ENCODE results near the gene SLC29A3. TPM values are rescaled to one million over a fixed set of nuclear protein-coding genes. Genes with fewer than 3 reads are reported as not detected.
"Not testable (repeated sequence)": the region's sequence is repeated elsewhere in the genome, so short reads cannot be mapped to it uniquely, and the experiment has no call there.

The SLC29A3 gene
- total RNA-seq, 1 experiment from 2014 or later = 35.7 TPM

DNA sequence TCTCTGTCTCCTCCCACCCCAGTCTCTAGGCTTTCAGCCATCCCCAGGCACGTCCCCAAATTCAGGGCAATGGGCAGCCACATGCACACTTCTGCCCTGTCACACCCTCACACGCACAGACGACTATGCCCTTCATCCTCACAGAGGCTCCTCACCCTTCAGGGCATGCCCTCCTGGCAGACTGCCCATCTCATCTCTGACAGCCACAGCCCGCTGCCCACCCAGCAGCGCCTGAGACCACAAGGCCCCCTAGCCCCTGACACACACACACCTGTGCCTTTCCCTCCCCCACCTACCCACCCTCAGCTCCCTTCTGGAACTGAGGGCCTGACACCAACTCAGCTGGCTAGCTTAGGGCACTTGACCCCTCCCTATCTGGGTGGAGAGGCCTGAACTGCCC is 23.0 kb upstream of the SLC29A3 start:
- no peak for DNase-seq
- H3K4me1 ChIP-seq (replicated peaks; ENCODE audit: insufficient read depth) = no peaks in the 10 kb centered on the region
- H2AFZ ChIP-seq = no peak overlapping the region
- ChIA-PET POLR2A (ENCODE audit: unreplicated experiment) (no interaction called here), CTCF (no interaction called here)
- no peaks in the 10 kb centered on the region for H3K9me3 ChIP-seq (ENCODE audit: insufficient read depth, low read depth)
- H4K20me1 ChIP-seq (ENCODE audit: insufficient read depth) = no peaks in the 10 kb centered on the region
- H3K4me3 ChIP-seq = no peak overlapping the region
- H3F3A ChIP-seq (ENCODE audit: insufficient read depth, low read depth) = 0 out of 2 replicates have a peak, but pooled peaks cover 6% of the 10 kb centered on the region
- TF ChIP-seq, protein P1, sequence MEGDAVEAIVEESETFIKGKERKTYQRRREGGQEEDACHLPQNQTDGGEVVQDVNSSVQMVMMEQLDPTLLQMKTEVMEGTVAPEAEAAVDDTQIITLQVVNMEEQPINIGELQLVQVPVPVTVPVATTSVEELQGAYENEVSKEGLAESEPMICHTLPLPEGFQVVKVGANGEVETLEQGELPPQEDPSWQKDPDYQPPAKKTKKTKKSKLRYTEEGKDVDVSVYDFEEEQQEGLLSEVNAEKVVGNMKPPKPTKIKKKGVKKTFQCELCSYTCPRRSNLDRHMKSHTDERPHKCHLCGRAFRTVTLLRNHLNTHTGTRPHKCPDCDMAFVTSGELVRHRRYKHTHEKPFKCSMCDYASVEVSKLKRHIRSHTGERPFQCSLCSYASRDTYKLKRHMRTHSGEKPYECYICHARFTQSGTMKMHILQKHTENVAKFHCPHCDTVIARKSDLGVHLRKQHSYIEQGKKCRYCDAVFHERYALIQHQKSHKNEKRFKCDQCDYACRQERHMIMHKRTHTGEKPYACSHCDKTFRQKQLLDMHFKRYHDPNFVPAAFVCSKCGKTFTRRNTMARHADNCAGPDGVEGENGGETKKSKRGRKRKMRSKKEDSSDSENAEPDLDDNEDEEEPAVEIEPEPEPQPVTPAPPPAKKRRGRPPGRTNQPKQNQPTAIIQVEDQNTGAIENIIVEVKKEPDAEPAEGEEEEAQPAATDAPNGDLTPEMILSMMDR (conservative IDR thresholded peaks at IDR 0.05) = no peak
- TF ChIP-seq EZH2 (IDR thresholded peaks at IDR 0.05; ENCODE audit: low read depth) = no peak
- H3K27me3 ChIP-seq (ENCODE audit: insufficient read depth, low read depth) = no peaks in the 10 kb centered on the region
- H3K27ac ChIP-seq = no peak overlapping the region
- no peaks in the 10 kb centered on the region for H3K9me2 ChIP-seq (ENCODE audit: insufficient read depth)
- no peak overlapping the region for H3K4me2 ChIP-seq
- no peaks in the 10 kb centered on the region for H3K79me2 ChIP-seq (ENCODE audit: low read depth)
- BruUV-seq (replicated peaks) = no TSS peak
- no peaks in the 10 kb centered on the region for H3K36me3 ChIP-seq (ENCODE audit: low read depth)
- intact Hi-C loops (cut with micrococcal nuclease; ENCODE audit: unreplicated experiment) = no loop called here

DNA sequence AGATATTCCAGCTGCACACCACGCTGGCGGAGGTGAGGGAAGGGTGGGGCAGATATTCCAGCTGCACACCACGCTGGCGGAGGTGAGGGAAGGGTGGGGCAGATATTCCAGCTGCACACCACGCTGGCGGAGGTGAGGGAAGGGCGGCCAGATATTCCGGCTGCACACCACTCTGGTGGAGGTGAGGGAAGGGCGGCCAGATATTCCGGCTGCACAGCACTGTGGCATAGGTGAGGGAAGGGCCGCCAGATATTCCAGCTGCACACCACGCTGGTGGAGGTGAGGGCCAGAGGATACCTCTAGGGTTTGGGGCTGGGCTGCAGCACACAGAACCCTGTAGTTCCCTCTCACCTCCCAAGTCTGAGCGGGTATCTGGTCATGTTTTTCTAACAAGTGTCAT is 22.2 kb upstream of the SLC29A3 start:
- not testable (repeated sequence) for H3K9me3 ChIP-seq (ENCODE audit: insufficient read depth, low read depth)

DNA sequence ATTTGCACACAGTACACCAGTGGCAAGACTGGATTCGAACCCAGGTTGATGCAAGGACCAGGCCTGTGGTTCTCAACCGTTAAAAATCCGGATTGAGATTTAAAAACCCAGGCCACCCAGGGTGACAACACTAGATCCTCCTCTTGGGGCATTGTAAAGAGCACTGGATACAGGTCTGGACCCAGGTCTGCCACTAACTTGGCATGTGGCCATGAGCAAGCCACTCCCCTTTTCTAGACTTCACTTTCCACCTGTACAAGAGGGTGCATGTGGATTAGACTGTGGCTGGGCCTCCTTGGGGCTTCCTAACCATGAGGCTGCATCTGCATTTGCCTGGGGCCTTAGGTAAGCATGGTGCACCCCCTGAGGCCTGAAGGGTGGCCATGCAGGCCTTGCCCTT is 21.7 kb upstream of the SLC29A3 start:
- no peaks in the 10 kb centered on the region for H3K9me3 ChIP-seq (ENCODE audit: insufficient read depth, low read depth)
- no peaks in the 10 kb centered on the region for H3K9me2 ChIP-seq (ENCODE audit: insufficient read depth)
- H3K27ac ChIP-seq = no peak overlapping the region
- H3K79me2 ChIP-seq (ENCODE audit: low read depth) = no peaks in the 10 kb centered on the region
- intact Hi-C loops (cut with micrococcal nuclease; ENCODE audit: unreplicated experiment) = no loop called here
- 0 out of 2 replicates have a peak, but pooled peaks cover 6% of the 10 kb centered on the region for H3F3A ChIP-seq (ENCODE audit: insufficient read depth, low read depth)
- no peaks in the 10 kb centered on the region for H3K36me3 ChIP-seq (ENCODE audit: low read depth)
- H3K4me1 ChIP-seq (replicated peaks; ENCODE audit: insufficient read depth) = no peaks in the 10 kb centered on the region
- no peaks in the 10 kb centered on the region for H3K27me3 ChIP-seq (ENCODE audit: insufficient read depth, low read depth)
- ChIA-PET CTCF (no interaction called here), POLR2A (ENCODE audit: unreplicated experiment) (interaction anchor here (0.7 kb wide), 1 partner anchor 476 kb away, joined by 5 read pairs; the partner anchor contains the start of gene VSIR)
- DNase-seq = no peak
- TF ChIP-seq, protein P1 (conservative IDR thresholded peaks at IDR 0.05) = no peak
- no peak for TF ChIP-seq EZH2 (IDR thresholded peaks at IDR 0.05; ENCODE audit: low read depth)
- no peaks in the 10 kb centered on the region for H4K20me1 ChIP-seq (ENCODE audit: insufficient read depth)
- BruUV-seq (replicated peaks) = no TSS peak
- no peak overlapping the region for H2AFZ ChIP-seq
- H3K4me2 ChIP-seq = no peak overlapping the region
- H3K4me3 ChIP-seq = no peak overlapping the region

More for the DNA sequence above, 22.2 kb upstream of the SLC29A3 start:
- H3F3A ChIP-seq (ENCODE audit: insufficient read depth, low read depth); H2AFZ ChIP-seq; H3K27ac ChIP-seq; H3K9me2 ChIP-seq (ENCODE audit: insufficient read depth); BruUV-seq (replicated peaks); intact Hi-C loops (cut with micrococcal nuclease; ENCODE audit: unreplicated experiment); DNase-seq; H3K36me3 ChIP-seq (ENCODE audit: low read depth); POLR2A ChIA-PET (ENCODE audit: unreplicated experiment); CTCF ChIA-PET; H3K4me3 ChIP-seq; H4K20me1 ChIP-seq (ENCODE audit: insufficient read depth); H3K79me2 ChIP-seq (ENCODE audit: low read depth); H3K27me3 ChIP-seq (ENCODE audit: insufficient read depth, low read depth); H3K4me2 ChIP-seq; H3K4me1 ChIP-seq (replicated peaks; ENCODE audit: insufficient read depth): not testable (repeated sequence)

DNA sequence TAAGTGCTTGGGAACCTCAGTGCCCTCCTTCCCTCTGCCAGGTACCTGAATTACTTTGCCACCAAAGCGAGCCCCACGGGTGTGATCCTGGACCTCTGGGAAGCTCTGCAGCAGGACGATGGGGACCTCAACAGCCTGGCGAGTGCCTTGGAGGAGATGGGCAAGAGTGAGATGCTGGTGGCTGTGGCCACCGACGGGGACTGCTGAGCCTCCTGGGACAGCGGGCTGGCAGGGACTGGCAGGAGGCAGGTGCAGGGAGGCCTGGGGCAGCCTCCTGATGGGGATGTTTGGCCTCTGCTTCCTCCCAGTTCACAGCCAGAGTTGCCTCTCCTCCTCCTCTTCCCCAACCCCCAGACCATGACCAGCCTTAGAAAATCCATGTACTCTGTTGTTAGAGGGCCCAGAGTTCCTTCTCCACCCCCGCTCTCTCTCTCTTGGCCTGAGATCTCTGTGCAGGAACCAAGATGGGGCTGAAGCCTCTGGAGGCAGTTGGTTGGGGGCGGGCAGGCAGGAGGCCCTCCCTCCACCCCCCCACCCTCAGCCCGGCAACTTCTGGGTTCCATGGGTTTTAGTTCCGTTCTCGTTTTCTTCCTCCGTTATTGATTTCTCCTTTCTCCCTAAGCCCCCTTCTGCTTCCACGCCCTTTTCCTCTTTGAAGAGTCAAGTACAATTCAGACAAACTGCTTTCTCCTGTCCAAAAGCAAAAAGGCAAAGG is 19.8 kb upstream of the SLC29A3 start:
- POLR2A ChIA-PET (ENCODE audit: unreplicated experiment) = no interaction called here
- Histone ChIP-seq H4K20me1 (ENCODE audit: insufficient read depth) (no peaks in the 10 kb centered on the region), H3K9me3 (ENCODE audit: insufficient read depth, low read depth) (no peaks in the 10 kb centered on the region), H3K4me3 (no peak overlapping the region), H3K9me2 (ENCODE audit: insufficient read depth) (no peaks in the 10 kb centered on the region), H3K27ac (no peak overlapping the region), H3K36me3 (ENCODE audit: low read depth) (no peaks in the 10 kb centered on the region), H3F3A (ENCODE audit: insufficient read depth, low read depth) (no peaks in the 10 kb centered on the region), H3K4me2 (no peak overlapping the region), H2AFZ (no peak overlapping the region), H3K79me2 (ENCODE audit: low read depth) (no peaks in the 10 kb centered on the region), H3K27me3 (ENCODE audit: insufficient read depth, low read depth) (no peaks in the 10 kb centered on the region), H3K4me1 (replicated peaks; ENCODE audit: insufficient read depth) (no peaks in the 10 kb centered on the region)
- DNase-seq = no peak
- intact Hi-C loops (cut with micrococcal nuclease; ENCODE audit: unreplicated experiment) = no loop called here
- no peak for TF ChIP-seq EZH2 (IDR thresholded peaks at IDR 0.05; ENCODE audit: low read depth)
- TF ChIP-seq, protein P1 (conservative IDR thresholded peaks at IDR 0.05) = no peak
- no TSS peak for BruUV-seq (replicated peaks)
- CTCF ChIA-PET = no interaction called here
